Measurements from ENCODE around the gene CMA1.

DNA sequence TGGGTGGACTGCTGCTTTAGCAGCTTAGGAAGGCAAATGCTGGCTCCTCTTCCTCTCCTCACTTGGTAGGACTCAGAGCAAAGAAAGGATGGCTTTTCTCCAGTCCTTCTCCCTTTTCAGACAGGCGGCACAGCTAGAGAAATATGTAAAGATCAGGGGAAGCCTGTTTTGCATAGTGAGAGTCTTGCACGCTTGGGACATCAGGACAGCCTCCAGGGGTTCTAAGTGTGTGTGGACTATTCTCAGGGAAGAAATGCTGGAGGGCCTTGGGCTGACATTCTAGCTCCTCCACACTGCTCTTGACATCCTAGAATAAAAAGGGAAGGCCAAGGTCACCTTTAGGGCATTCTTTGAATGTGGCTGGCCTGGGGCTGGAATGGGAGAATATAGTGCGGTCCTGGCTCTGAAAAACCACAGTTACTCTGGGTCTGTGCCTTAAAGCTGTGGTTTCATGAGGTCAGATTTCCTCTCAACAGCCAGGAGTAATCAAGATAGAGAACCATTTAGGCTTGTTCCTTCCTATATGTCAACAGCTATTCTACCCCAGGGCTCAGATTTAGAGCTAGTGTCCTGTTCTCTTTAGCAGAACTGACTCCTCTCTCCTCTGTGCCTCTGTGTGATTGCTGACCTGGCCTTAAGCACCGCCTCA lies 24.3 kb downstream of the CMA1 start:
- no peak for TF ChIP-seq BHLHE40 (IDR thresholded peaks at IDR 0.05; ENCODE audit: borderline replicate concordance)
- TF ChIP-seq SUZ12 (IDR thresholded peaks at IDR 0.05): no peak
- no peak for TF ChIP-seq TARDBP (IDR thresholded peaks at IDR 0.05)
- TF ChIP-seq SP1 (IDR thresholded peaks at IDR 0.05): no peak
- no peak for TF ChIP-seq L3MBTL2 (conservative IDR thresholded peaks at IDR 0.05)
- TF ChIP-seq HDGF (IDR thresholded peaks at IDR 0.05; ENCODE audit: borderline replicate concordance): no peak
- TF ChIP-seq CTBP1 (IDR thresholded peaks at IDR 0.05; ENCODE audit: borderline replicate concordance): no peak
- TF ChIP-seq NFRKB (IDR thresholded peaks at IDR 0.05): no peak
- TF ChIP-seq ELF4 (IDR thresholded peaks at IDR 0.05): no peak
- no peak for TF ChIP-seq FOXK2 (IDR thresholded peaks at IDR 0.05)
- no peak for TF ChIP-seq FOXM1 (IDR thresholded peaks at IDR 0.05; ENCODE audit: borderline replicate concordance)

Data from HEK293T (cell line).